DOHH2 (cell line): ENCODE measurements around the gene MED13.

Source experiments
- CTCF ChIP-seq: fragments of 200-600 bp; sonication (generic); IDR thresholded peaks from one replicate; pipeline ENCODE4 v1.5.1; 2014; ENCODE audit warnings: antibody characterized with exemption, mild to moderate bottlenecking, low read depth, low read length; ENCODE audit not compliant: poor library complexity, severe bottlenecking
- EZH2phosphoT487 ChIP-seq: fragments of 200-600 bp; sonication (generic); IDR thresholded peaks from 2 replicates; pipeline ENCODE4 v1.6.1; 2017; ENCODE audit warnings: borderline replicate concordance, mild to moderate bottlenecking, antibody characterized with exemption, low read length, moderate library complexity, mixed read lengths

GRCh38 chr17:62067165-62068145 lies 2.4 kb upstream of the MED13 start:
- TF ChIP-seq CTCF (no peak), EZH2phosphoT487 (no peak)
